ENCODE measurements around the gene ZNF775.

Gene ZNF775

DNA sequence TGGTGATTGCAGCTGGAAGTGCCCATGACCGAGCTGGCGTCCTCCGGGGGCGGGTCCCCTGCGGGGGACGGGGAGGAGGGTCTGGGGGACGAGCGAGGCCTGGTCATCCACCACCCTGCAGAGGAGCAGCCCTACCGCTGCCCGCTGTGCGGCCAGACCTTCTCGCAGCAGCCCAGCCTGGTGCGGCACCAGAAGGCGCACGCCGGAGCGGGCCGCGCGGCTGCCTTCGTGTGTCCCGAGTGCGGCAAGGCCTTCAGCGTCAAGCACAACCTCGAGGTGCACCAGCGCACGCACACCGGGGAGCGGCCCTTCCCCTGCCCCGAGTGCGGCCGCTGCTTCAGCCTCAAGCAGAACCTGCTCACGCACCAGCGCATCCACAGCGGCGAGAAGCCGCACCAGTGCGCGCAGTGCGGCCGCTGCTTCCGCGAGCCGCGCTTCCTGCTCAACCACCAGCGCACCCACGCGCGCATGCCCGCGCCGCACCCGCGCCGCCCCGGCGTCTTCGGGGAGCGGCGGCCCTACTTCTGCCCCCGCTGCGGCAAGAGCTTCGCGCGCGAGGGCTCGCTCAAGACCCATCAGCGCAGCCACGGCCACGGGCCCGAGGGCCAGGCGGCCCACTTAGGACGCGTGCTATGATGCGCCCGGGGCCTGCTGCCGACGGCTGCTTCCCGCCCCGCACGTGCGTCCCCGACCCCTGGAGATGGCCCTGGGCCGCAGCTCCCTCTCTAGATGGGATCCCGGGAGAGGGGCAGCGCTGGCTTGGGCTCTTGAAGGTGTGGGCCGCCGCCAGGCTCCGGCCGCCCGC is 28.7 kb downstream of the ZNF775 start:
- Histone ChIP-seq H3K36me3 (ENCODE audit: insufficient read depth, low read length) (peaks cover 53% of the 10 kb centered on the region), H3K4me2 (ENCODE audit: insufficient read depth, low read length) (peak overlapping the region; percentile 85), H3K4me1 (ENCODE audit: insufficient read depth, low read length) (peaks cover 57% of the 10 kb centered on the region), H3K27ac (ENCODE audit: low read length) (peak overlapping the region; percentile 95), H3K9ac (ENCODE audit: low read depth, low read length) (peak overlapping the region; percentile 99), H3K9me3 (ENCODE audit: insufficient read depth, low read length, severe bottlenecking) (no peaks in the 10 kb centered on the region), H3K79me2 (ENCODE audit: insufficient read depth, low read length) (peaks cover 71% of the 10 kb centered on the region), H2AFZ (ENCODE audit: low read depth, low read length) (no peak overlapping the region), H3K27me3 (ENCODE audit: insufficient read depth, low read length, poor library complexity) (no peaks in the 10 kb centered on the region), H3K4me3 (ENCODE audit: low read depth in 1 of 2, low read length in 2 of 2) (no peak overlapping the region), H4K20me1 (ENCODE audit: insufficient read depth, low read length) (no peaks in the 10 kb centered on the region; the same call in 1 of the 2 replicates)
- ATAC-seq (ENCODE audit: insufficient read depth, low read depth) (no peak), DNase-seq (no peak)
- TF ChIP-seq CTCF (IDR thresholded peaks at IDR 0.05; ENCODE audit: borderline replicate concordance, extremely low read depth, low read length, poor library complexity, severe bottlenecking), result no peak
- no peak for TF ChIP-seq EZH2 (IDR thresholded peaks at IDR 0.05; ENCODE audit: borderline replicate concordance, low read depth, low read length, severe bottlenecking)

DNA sequence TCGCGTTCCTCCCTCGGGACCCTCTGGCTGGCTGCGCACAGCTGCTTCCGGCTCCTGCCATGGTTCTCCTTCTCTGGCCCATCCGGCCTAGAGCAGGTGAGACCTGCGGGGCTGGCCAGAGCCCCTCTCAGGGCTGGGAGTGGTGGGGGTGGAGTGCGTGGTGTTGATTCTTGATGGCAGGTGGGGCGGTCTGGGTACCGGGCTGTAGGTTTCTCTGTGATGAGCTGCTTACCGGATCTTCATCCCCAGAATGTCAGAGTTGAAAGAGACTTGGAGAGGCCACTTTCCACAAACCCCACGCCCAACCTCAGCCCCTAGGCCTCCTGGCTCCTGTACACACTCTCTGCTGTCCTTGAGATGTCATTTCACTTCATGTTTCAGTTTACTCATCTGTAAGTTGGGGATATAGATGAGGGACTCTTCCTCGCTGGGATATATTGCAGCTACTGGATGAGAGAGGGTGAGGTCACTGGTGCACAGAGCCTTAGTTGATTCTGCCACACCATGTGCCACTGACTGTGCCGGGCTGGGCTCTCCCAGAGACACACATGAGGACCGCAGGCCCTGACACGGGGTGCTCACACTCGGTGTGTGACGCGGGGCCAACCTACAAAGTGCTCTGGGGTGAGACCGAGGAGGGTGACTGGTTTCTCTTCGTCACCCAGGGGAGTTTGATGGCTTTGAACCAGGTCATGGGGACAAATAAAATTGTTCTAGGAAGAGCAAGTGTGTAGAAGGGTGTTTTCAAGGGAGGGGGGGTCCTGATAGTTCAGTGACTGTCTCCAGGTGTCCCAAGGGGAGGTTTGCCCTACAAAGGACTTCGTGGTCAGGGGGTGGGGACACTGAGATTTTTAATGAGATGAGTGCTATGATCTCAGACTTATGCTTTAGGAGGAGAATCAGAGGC is 29.5 kb downstream of the ZNF775 start:
- peak overlapping the region; percentile 72 for H3K27ac ChIP-seq (ENCODE audit: low read length)
- 0 out of 2 replicates have a peak overlapping the region, but pooled peaks have one; percentile 85 for H3K4me2 ChIP-seq (ENCODE audit: insufficient read depth, low read length)
- H3K27me3 ChIP-seq (ENCODE audit: insufficient read depth, low read length, poor library complexity), result no peaks in the 10 kb centered on the region
- no peaks in the 10 kb centered on the region for H3K9me3 ChIP-seq (ENCODE audit: insufficient read depth, low read length, severe bottlenecking)
- DNase-seq, result peak; percentile 62
- no peak overlapping the region for H2AFZ ChIP-seq (ENCODE audit: low read depth, low read length)
- peaks cover 53% of the 10 kb centered on the region for H3K36me3 ChIP-seq (ENCODE audit: insufficient read depth, low read length)
- ATAC-seq (ENCODE audit: insufficient read depth, low read depth), result no peak
- TF ChIP-seq CTCF (IDR thresholded peaks at IDR 0.05; ENCODE audit: borderline replicate concordance, extremely low read depth, low read length, poor library complexity, severe bottlenecking) (no peak), EZH2 (IDR thresholded peaks at IDR 0.05; ENCODE audit: borderline replicate concordance, low read depth, low read length, severe bottlenecking) (no peak)
- peaks cover 65% of the 10 kb centered on the region for H3K79me2 ChIP-seq (ENCODE audit: insufficient read depth, low read length)
- no peaks in the 10 kb centered on the region; the same call in 1 of the 2 replicates for H4K20me1 ChIP-seq (ENCODE audit: insufficient read depth, low read length)
- peaks cover 49% of the 10 kb centered on the region for H3K4me1 ChIP-seq (ENCODE audit: insufficient read depth, low read length)
- H3K9ac ChIP-seq (ENCODE audit: low read depth, low read length), result peak overlapping the region; percentile 13; the same call in 1 of the 2 replicates
- no peak overlapping the region for H3K4me3 ChIP-seq (ENCODE audit: low read depth in 1 of 2, low read length in 2 of 2)

- Histone ChIP-seq H3K9ac (ENCODE audit: low read depth, low read length) (no peak overlapping the region), H4K20me1 (ENCODE audit: insufficient read depth, low read length) (no peaks in the 10 kb centered on the region; the same call in 1 of the 2 replicates), H3K36me3 (ENCODE audit: insufficient read depth, low read length) (peaks cover 53% of the 10 kb centered on the region), H3K4me3 (ENCODE audit: low read depth in 1 of 2, low read length in 2 of 2) (no peak overlapping the region), H3K4me2 (ENCODE audit: insufficient read depth, low read length) (no peak overlapping the region), H3K4me1 (ENCODE audit: insufficient read depth, low read length) (peaks cover 41% of the 10 kb centered on the region), H3K9me3 (ENCODE audit: insufficient read depth, low read length, severe bottlenecking) (no peaks in the 10 kb centered on the region), H3K79me2 (ENCODE audit: insufficient read depth, low read length) (peaks cover 56% of the 10 kb centered on the region), H3K27ac (ENCODE audit: low read length) (peak overlapping the region; percentile 72; the same call in 1 of the 2 replicates), H3K27me3 (ENCODE audit: insufficient read depth, low read length, poor library complexity) (no peaks in the 10 kb centered on the region), H2AFZ (ENCODE audit: low read depth, low read length) (no peak overlapping the region)
- DNase-seq (no peak), ATAC-seq (ENCODE audit: insufficient read depth, low read depth) (no peak)
- TF ChIP-seq CTCF (IDR thresholded peaks at IDR 0.05; ENCODE audit: borderline replicate concordance, extremely low read depth, low read length, poor library complexity, severe bottlenecking), result no peak
- TF ChIP-seq EZH2 (IDR thresholded peaks at IDR 0.05; ENCODE audit: borderline replicate concordance, low read depth, low read length, severe bottlenecking), result no peak
Observed at GRCh38 chr7:150409300-150410030, 30.3 kb downstream of the ZNF775 start.

Data from DND-41 (cell line).